Eye (tissue), 1 donor: ENCODE results near the gene CRACR2A.

Source experiments
- DNase-seq: peaks from one replicate; pipeline ENCODE4 v3.0.0-alpha.2; 2015

Gene CRACR2A

DNA sequence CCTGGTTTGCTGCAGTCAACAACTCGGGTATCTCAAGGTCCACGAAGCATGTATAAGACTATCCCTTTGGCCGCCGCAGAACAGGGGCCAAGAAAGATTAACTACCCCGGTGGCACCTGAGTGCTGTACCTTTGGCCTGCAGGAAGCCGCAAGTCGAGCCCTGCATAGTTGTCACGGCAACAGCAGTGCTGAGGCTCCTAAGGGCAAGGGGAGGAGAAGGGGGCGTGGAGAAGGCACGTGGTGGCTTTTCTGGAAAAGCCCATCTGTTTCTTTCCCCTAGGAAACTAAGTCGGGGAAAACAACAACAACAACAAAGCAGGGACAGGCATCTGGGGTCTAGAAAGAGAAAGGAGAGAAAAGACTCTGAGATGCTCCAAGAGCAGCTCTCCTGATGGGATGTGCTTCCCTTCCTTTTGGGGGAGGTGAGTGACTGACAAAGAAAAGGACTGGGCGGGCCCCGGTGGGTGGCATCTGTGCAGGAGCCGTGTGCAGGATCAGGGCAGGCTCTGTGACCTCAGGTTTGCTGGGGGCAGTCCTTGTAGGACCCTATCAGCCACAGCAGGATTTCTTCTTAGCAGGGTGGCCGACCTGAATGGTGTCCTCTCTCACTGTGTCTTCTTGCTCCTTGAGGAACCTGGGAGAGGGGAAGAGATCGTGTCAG is 138.0 kb downstream of the CRACR2A start:
- DNase-seq = peak; percentile 56

DNA sequence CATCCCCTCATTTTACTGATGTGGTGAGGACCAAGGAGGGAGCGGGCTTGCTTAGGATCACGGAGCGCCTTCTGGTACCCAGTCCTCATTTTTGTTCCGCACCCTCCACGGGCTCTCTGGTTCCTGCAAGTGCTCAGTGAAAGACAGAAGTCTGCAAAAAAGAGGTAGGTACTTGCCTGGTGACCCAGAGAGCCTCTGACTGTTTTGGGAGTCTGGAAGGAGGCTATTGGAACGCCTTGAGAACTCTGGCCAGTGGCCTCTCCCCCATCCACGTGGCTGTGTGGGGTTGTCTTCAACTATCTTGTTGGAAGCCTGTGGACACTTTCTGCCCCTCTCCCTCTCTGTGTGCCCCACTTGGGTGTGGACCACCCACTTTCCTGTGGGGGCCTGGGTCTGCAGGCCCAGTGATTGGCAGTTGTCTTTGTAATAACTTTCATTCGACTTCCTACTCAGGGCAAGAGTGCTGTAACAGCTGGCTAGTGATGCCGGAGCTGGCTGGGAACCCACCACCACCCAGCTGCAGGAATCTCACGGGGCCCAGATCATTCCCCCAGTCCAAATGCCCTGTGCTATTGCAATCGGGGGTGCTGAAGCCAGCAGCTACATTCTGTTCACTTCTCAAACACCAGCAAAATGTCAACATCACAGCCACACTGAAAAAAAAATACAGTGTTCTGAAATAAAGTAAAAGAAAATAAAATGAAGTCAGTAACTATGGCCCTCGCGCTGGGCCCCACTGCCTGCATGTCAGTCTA is 139.1 kb downstream of the CRACR2A start:
- DNase-seq = no peak

DNA sequence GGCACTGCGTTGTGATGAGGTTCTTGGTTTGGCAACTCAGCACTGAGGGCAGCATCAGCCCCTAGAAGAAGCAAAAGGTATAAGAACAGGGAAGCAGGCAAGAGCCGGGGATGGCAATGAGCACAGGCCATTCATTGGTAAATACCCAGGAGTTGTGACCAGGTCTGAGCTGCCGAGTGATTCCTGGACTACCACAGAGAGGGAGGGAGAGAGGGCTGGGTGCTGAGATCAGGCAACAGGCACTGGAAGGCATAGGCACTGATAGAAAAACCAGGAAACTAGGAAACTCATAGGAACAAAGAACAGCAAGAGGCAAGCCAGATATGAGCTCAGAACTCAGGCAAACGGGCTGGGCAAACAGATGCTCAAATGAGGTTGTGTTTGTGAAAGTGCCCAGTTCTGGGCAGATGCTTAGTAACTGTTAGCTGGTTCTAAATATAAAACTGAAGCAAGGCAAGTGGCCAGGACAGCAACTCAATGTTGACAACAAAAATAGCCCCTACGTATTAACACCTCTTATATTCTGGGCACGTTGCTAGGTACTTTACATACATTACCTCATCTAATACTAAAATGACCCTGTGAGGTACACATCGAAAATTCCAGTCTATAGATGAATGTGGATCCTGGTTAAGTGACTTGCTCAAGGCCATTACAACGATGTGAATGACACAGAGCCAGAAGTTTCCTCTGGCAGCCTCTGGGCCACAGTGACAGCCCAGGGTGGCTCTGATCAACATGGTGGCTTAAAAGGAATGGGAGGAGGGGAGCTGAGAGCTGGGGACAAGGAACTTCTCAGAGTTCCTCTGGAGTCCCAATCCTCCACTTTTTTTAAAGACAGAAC is 140.8 kb downstream of the CRACR2A start:
- no peak for DNase-seq

- no peak for DNase-seq
These were observed 145.1 kb downstream of the CRACR2A start for GRCh38 chr12:3607821-3608220.

GRCh38 chr12:3607039-3607720 is 145.7 kb downstream of the CRACR2A start:
- no peak for DNase-seq

DNA sequence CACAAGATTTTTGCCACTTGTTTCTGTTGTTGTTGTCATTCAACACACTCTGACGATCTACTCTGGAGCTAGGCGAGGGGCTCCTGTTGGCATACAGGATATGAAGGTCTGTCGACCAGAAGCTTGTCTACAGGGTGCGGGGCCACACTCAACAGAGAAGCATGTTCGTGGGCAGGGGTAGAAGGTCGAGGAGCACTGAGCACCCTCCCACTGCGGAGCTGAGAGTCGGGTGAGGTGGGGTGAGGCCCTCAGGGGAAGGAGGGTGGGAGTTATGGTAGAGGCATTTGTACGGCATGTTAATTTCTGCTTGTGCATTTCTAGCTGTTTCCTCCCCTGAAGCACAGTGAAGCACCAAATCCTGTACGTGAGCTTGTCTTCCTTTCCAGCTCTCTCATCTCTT is 146.8 kb downstream of the CRACR2A start:
- no peak for DNase-seq

DNA sequence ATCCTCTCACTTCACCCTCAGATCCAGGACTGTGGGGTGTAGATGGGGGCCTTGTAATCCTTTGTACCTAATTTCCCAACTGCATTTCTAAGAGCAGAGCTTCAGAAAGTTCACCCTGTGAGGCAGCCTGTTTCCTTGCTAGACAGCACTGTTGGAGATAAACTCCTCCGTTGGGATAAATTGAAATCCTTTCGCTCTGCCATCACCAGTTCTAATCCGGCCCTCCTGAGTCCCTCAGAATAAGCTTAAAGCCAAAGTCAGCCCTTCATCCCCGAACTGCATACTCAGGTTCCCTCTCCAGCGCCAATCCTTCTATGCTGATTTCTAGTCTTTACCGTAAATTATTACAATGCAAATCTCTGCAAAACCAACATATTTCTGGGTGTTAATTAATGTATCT is 147.2 kb downstream of the CRACR2A start:
- no peak for DNase-seq

- peak; percentile 61 for DNase-seq
These were observed 147.9 kb downstream of the CRACR2A start for GRCh38 chr12:3604748-3605586.

- no peak for DNase-seq
These were observed 148.6 kb downstream of the CRACR2A start for GRCh38 chr12:3604286-3604685.

GRCh38 chr12:3603576-3603975 is 149.3 kb downstream of the CRACR2A start:
- DNase-seq = no peak

- DNase-seq = no peak
These were observed 150.4 kb downstream of the CRACR2A start for GRCh38 chr12:3602488-3602887.

- DNase-seq = no peak
These were observed 151.3 kb downstream of the CRACR2A start for GRCh38 chr12:3601461-3602150.

DNA sequence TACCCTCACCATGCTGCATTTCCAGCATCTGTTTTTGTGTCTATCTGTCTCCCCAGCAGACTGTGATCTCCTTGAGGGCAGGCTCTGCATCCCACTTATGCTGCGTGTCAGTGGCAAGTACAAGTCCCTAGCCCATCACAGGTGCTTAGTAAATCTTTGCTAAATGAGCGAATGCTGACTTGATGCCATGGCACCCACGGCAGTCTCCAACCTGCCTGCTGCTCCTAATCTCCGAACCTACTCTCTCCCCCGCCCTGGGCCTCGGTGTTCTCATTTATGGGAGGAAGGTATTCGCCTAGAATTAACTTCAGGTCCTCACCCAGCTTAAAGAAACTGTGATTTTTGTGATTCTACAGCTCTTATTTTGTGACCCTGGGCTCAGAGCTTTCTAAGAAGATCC is 152.0 kb downstream of the CRACR2A start:
- DNase-seq = no peak

DNA sequence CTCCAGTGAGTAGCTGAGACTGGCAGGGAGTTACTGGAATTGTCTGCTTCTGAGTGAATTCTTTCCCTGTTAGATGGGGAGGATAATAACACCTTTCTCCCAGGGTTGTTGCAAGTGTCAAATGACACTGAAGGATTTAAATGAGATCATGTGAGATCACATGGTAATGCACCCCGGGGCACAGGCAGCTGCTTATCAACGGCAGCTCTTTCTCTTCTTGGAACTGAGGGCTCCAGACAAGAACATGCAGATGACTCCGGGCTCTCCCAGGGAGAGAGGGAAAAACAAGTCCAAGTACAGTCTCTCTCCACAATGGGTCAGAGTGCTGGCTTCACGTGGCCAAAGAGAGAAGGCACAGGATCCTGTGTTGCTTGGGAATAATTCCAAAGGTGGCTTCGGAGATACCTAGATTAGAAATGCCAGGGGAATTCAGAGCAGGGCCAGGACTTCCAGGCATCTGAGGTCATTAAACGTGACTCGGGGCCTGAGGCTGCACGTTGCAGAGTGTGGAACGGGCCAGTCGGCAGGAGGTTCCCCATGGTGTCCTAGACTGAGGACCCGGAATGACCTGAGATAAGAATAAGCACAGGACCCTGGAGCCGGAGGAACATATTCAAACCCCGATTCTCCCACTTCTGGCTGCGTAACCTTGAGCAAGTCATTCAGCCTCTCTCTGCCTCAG is 152.7 kb downstream of the CRACR2A start:
- DNase-seq = no peak

GRCh38 chr12:3598896-3599860 is 153.7 kb downstream of the CRACR2A start:
- no peak for DNase-seq

- no peak for DNase-seq
These were observed 155.2 kb downstream of the CRACR2A start for GRCh38 chr12:3597526-3598210.

GRCh38 chr12:3596703-3597415 is 156.1 kb downstream of the CRACR2A start:
- DNase-seq = no peak

DNA sequence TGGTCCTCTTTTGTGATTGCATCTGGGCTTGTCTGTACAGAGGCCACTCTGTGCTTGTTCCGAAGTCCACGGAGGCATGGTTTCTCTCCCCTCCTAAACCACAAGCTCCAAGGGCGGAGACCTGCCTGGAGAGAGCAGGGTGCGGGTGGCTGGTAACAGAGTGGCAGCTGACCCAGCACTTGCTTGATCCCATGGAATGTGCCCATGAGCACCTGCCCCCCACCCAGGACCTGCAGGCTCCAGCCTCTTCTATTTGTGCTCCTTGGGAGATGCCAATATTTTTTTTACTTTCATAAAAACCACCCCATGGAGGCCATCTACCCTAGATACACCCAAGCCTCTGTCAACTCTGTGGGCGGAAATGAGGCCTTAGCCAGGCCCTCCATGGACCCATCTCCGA is 157.2 kb downstream of the CRACR2A start:
- DNase-seq = no peak
